Fibroblast of villous mesenchyme (primary cell): ENCODE data around the gene ELOVL3. TPM values are rescaled to one million over a fixed set of nuclear protein-coding genes. Genes with fewer than 3 reads are reported as not detected.

Source experiments
- DNase-seq: peaks from one replicate; pipeline ENCODE4 v3.0.0-alpha.2; 2010; ENCODE audit warnings: low read depth
- H3K4me3 ChIP-seq: 2 replicates; pipeline ENCODE4 v1.5.1; 2011; ENCODE audit warnings: low read depth, mild to moderate bottlenecking, low read length
- total RNA-seq: library from RNA; depleted of rRNA; stranded (reverse); fragments of >200 nt; gene quantifications from 2 replicates; pipeline ENCODE4 v1.2.3, GENCODE V29; 2012
- TF ChIP-seq, protein P1 (sequence below): IDR thresholded peaks from 2 replicates; pipeline ENCODE4 v1.5.1; 2012; ENCODE audit warnings: low read depth, mild to moderate bottlenecking, low read length; ENCODE audit not compliant: insufficient read depth

The ELOVL3 gene
- total RNA-seq, 1 donor, result 0.86 TPM

DNA sequence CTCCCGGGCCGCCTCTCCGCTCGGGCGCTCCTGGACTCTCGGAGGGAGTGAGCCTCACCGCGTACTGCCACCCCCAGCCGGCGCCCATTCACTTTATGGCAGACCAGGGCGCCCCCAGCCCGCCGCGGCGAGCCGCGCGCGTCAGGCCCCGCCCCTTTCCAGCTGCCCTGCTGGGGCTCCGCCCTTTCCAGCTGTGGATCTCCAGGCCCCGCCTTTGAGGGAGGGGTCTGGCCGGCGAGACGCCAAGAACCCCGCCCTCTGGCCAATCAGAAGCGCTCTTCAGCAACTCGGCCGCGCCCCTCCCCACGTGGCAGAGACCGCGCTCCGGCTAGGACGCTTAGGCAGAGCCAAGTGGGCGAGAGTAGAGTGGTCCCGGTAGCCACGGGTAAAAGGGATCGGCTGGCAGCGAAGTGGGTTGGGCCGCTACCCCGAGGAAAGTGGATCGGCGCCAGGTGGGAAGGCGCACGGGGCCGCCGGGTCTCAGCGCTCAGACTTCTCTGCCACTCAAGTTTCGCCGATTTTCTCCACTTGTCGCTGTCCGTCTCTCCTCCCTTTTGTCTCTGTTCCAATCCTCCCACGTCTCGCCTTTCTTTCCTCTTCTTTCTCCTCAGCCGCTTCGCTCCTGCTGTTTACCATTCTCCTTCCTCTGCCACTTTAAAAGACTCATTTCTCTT lies 15.5 kb downstream of the ELOVL3 start, which contains the start of gene PITX3:
TSS of gene PITX3 (minus strand) at position 69 of the 674 bp plus-strand sequence. CDS start 9,432 bp downstream, outside the sequence.
- TF ChIP-seq, protein P1, sequence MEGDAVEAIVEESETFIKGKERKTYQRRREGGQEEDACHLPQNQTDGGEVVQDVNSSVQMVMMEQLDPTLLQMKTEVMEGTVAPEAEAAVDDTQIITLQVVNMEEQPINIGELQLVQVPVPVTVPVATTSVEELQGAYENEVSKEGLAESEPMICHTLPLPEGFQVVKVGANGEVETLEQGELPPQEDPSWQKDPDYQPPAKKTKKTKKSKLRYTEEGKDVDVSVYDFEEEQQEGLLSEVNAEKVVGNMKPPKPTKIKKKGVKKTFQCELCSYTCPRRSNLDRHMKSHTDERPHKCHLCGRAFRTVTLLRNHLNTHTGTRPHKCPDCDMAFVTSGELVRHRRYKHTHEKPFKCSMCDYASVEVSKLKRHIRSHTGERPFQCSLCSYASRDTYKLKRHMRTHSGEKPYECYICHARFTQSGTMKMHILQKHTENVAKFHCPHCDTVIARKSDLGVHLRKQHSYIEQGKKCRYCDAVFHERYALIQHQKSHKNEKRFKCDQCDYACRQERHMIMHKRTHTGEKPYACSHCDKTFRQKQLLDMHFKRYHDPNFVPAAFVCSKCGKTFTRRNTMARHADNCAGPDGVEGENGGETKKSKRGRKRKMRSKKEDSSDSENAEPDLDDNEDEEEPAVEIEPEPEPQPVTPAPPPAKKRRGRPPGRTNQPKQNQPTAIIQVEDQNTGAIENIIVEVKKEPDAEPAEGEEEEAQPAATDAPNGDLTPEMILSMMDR, result peak; percentile 3
- peak; percentile 94 for DNase-seq
- peak within 1 kb of the TSS; percentile 70 for H3K4me3 ChIP-seq

GRCh38 chr10:102242118-102242485 lies 16.0 kb downstream of the ELOVL3 start:
- TF ChIP-seq, protein P1, result no peak
- H3K4me3 ChIP-seq, result peak overlapping the region; percentile 70
- DNase-seq, result no peak

DNA sequence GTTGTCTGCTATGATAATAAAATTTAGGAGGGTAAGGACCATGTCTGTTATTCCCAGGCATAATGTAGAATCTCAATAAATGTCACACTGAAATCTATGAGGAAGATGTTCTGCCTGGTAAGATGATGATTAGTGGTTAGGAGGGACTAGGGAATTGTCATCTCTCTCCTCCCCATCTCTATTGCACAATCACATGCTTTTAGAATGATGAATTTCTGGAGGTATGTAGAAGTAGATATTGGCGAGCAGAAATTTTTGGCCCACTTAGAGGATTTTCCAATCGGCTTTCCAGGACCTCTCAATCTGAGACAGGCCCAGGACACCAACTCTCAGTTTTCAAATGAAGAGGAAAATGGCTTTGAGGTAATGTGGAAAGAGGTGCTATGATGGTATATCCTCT lies 17.2 kb downstream of the ELOVL3 start:
- peak; percentile 79 for DNase-seq
- H3K4me3 ChIP-seq, result no peak overlapping the region
- TF ChIP-seq, protein P1, result no peak

GRCh38 chr10:102245082-102245931 lies 19.2 kb downstream of the ELOVL3 start, which contains the start of gene GBF1:
Gene GBF1, plus strand, starts transcription at chr10:102245532. Its CDS starts 13,407 bp downstream, at chr10:102258939.
- peak within 1 kb of the TSS; percentile 99 for H3K4me3 ChIP-seq
- TF ChIP-seq, protein P1, result no peak
- peak; percentile 100 for DNase-seq

DNA sequence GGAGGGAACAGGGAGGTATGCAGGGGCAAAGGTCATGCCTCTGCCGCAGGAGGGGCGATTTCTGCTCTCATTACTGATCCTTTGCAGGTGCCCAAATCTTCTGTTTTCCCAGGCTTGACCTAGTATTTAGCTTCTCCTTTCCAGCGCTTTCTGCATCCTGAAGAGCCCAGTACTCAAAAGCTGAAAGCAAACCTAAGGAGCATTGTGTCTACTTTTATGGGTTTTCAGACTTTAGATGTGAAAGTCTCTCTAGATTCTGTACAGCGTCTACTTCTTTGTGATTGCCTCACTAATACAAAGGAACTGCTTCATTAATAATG lies 19.8 kb downstream of the ELOVL3 start:
- H3K4me3 ChIP-seq, result peak overlapping the region; percentile 99
- TF ChIP-seq, protein P1, result no peak
- no peak for DNase-seq

- peak; percentile 54 for DNase-seq
- peak overlapping the region; percentile 99 for H3K4me3 ChIP-seq
- TF ChIP-seq, protein P1, result no peak
Measured at GRCh38 chr10:102246261-102246660, 20.2 kb downstream of the ELOVL3 start.
